AG08395 (cell line): ENCODE measurements around the gene SLC46A3.
A peak's percentile ranks its signal among the peaks of the same experiment; 100 is the strongest.

Experiments used
- DNase-seq: peaks from one replicate; pipeline ENCODE4 v3.0.0; 2012; ENCODE audit warnings: mixed read lengths, low spot score

The SLC46A3 gene

GRCh38 chr13:28680541-28680940 lies 38.2 kb downstream of the SLC46A3 start:
- no peak for DNase-seq

- peak; percentile 41 for DNase-seq
These were observed 39.1 kb downstream of the SLC46A3 start for GRCh38 chr13:28679628-28680027.

- no peak for DNase-seq
These were observed 40.0 kb downstream of the SLC46A3 start for GRCh38 chr13:28678809-28679208.

GRCh38 chr13:28671126-28671792 lies 47.5 kb downstream of the SLC46A3 start:
- DNase-seq = no peak

GRCh38 chr13:28666897-28667488 lies 51.8 kb downstream of the SLC46A3 start:
- no peak for DNase-seq

GRCh38 chr13:28659621-28659970 lies 59.2 kb downstream of the SLC46A3 start:
- DNase-seq = peak; percentile 50

GRCh38 chr13:28658796-28659620 lies 59.8 kb downstream of the SLC46A3 start, which contains the start of gene POMP:
TSS of gene POMP (plus strand) at chr13:28659130. CDS start at chr13:28659185, 55 bp downstream.
- peak; percentile 95 for DNase-seq

- DNase-seq = no peak
These were observed 60.3 kb downstream of the SLC46A3 start for GRCh38 chr13:28658539-28658795.

GRCh38 chr13:28657784-28658538 lies 60.8 kb downstream of the SLC46A3 start:
- DNase-seq = no peak

- peak; percentile 55 for DNase-seq
These were observed 63.2 kb downstream of the SLC46A3 start for GRCh38 chr13:28655561-28655960.

GRCh38 chr13:28654276-28654675 lies 64.5 kb downstream of the SLC46A3 start:
- DNase-seq = no peak

- DNase-seq = no peak
These were observed 65.7 kb downstream of the SLC46A3 start for GRCh38 chr13:28653111-28653510.

- DNase-seq = no peak
These were observed 66.9 kb downstream of the SLC46A3 start for GRCh38 chr13:28651810-28652401.

- DNase-seq = no peak
These were observed 68.5 kb downstream of the SLC46A3 start for GRCh38 chr13:28650284-28650683.
